HG02759 (cell line): Measurements from ENCODE around the gene CDHR5.
A peak's percentile ranks its signal among the peaks of the same experiment; 100 is the strongest.

Experiments used
- ATAC-seq: cut with Tn5 transposase; IDR thresholded peaks from one replicate; pipeline ENCODE4 v1.9.1; 2021; ENCODE audit warnings: mild to moderate bottlenecking, moderate library complexity; ENCODE audit not compliant: unreplicated experiment

Gene CDHR5

GRCh38 chr11:569158-569885, 55.4 kb downstream of the CDHR5 start:
- no peak for ATAC-seq

- peak; percentile 90 for ATAC-seq
Observed at GRCh38 chr11:568306-569157, 56.2 kb downstream of the CDHR5 start.

DNA sequence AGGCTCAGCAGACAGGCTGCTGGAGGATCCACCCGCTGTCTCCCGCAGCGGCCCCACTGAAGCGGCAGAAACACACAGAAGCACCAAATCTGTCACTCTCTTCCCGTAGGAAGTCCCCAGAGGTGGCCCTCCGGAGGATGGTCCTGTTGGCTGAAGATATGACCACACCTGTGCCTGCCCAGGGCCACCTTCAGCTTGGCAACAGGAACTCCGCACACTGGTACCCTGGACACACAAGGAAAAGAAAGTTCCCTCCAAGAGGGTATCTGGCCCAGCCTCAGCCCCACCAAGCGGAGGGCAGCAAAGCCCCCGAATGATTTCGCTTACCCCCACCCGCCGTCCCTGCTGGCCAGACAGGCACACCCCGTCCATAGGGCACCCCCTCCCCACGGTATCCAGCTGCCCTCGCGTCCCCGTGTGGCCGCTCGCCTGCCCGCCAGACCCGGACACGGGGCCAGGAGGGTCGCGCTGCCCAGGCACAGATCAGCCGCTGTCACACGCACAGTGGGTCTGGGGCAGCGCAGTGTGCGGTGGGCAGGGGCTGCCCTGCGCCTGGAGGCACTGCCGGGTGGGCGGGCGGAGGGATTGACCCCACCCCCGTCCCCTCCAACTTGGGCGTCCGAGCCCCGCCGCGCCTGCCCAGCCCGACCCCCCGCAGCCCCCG, 57.0 kb downstream of the CDHR5 start:
- ATAC-seq: no peak

DNA sequence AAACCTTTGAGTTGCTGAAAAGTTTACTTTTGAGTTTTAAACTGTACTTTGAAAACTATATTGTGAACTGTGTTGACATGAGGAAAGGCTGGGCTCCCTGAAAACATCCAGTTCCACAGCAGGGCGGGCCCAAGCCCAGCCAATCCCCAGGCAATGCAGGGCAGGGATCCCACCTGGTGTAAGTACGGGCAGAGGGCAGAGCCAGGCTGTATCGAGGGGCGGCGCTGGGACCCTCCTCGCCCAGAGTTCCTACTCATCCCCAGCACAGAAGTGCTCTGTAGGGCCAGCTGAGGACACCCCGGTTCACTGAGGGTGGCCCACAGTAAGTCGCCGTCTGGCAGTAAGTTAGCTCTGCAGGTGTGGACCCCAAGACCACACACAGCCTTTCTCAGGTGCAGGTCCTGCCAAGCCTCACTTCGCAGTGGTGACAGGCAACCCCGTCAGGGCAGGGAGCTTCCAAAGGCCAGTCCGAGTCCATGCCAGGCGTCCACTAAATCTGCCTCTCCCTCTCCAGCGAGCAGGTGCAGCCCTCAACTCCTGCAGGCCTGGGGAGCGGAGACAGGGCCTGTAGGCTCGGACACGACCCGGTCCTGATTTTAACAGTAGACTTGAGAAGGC, 57.6 kb downstream of the CDHR5 start:
- ATAC-seq: no peak
